Stimulated activated CD4-positive, alpha-beta T cell treated with anti-CD3 and anti-CD28 coated beads, Interleukin-15, amount 100 ng/mL, for 1 hour (primary cell): ENCODE results near the gene ERBB2.
"Not testable (repeated sequence)": the region's sequence is repeated elsewhere in the genome, so short reads cannot be mapped to it uniquely, and the experiment has no call there.

Experiments used
- DNase-seq, 2 donors: peaks; one replicate each; pipeline ENCODE4 v3.0.0-alpha.2; 2020; ENCODE audit warnings: low read depth in 1 of 2, low spot score in 1 of 2

Gene ERBB2

GRCh38 chr17:39757931-39758873 is 58.3 kb downstream of the ERBB2 start:
- peak in 1 of 2 donors; percentile 27 for DNase-seq

DNA sequence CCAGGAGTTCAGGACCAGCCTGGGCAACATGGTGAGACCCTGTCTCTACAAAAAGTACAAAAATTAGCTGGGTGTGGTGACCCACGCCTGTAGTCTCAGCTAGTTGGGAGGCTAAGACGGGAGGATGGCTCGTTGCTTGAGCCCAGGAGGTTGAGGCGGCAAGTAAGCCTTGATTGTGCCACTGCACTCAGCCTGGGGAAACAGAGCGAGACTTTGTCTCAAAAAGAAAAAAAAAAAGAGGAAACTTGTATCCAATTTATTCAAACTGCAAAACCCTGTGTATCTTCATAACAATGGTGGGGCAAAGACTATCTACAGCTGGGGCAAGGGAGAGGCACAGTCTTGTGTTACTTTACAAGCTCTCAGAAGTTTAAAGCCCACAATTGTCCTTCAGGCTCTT is 59.3 kb downstream of the ERBB2 start:
- no peak for DNase-seq

DNA sequence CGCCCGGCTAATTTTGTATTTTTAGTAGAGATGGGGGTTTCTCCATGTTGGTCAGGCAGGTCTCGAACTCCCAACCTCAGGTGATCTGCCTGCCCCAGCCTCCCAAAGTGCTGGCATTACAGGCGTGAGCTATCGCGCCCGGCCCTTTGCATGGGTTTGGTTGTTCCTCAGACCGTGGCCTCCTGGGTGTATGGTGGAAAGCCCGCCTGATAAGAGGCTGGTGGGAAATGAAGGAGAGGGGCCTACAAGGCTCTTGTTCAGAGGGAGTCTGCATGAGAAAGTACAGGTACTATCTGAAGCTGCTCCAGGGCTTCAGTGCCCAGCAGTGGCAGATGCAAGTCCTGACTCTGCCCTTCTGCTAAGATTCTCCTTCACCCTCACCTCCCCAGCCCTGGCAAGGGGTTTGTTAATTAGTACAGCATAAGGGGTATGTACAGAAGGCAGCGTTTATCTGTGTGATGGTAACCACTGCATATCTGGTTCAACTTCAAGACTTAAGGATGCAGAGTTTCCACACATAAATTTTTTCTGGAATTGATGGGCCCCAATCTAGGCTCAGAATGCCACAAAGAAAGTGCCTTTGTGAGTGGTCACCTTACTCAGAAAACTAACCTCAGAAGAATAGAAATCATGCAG is 62.1 kb downstream of the ERBB2 start:
- DNase-seq = no peak

DNA sequence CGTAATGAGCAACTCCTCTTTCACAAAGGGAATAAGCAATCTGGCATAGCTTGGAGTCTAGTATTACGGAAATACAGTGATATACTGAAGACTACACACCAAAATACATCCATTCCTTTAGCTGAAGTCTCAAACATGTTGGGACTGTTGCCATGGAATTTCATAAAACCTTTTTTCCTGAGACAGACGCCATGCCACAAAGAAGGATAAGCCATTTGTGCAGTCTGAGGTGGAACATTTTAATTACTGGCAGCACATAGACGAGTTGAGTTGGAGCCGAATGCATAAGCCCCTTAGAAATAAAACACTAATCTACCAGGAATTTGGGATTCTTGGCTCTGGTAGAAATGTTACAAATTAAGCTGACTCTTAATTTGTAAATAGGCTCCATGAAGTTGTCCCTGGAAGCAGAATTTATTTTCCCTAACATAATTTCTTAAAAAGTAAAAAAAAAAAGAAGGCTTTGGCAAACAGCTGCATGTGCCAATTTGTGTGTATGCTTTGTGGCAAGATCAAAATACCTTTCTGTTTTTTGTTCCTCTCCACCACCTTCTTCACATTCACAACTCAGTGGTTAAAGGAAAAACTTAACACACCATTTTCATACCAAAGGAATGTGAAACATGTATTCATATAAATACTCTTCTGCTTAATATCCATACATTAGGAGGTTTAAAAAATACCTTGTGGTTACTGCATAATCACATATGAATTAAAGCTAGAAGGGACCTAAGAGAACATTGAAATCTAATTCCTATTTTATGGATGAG is 63.4 kb downstream of the ERBB2 start:
- no peak for DNase-seq

- not testable (repeated sequence) for DNase-seq
Observed at GRCh38 chr17:39764171-39764570, 64.3 kb downstream of the ERBB2 start.

- no peak for DNase-seq
Observed at GRCh38 chr17:39765175-39765574, 65.3 kb downstream of the ERBB2 start.

- DNase-seq = no peak
Observed at GRCh38 chr17:39765766-39766165, 65.9 kb downstream of the ERBB2 start.

- DNase-seq = no peak
Observed at GRCh38 chr17:39767147-39767546, 67.3 kb downstream of the ERBB2 start.

- peak in 1 of 2 donors; percentile 34 for DNase-seq
Observed at GRCh38 chr17:39769974-39770587, 70.2 kb downstream of the ERBB2 start.

GRCh38 chr17:39772415-39772814 is 72.6 kb downstream of the ERBB2 start:
- no peak for DNase-seq

- no peak for DNase-seq
Observed at GRCh38 chr17:39772987-39773934, 73.4 kb downstream of the ERBB2 start.

DNA sequence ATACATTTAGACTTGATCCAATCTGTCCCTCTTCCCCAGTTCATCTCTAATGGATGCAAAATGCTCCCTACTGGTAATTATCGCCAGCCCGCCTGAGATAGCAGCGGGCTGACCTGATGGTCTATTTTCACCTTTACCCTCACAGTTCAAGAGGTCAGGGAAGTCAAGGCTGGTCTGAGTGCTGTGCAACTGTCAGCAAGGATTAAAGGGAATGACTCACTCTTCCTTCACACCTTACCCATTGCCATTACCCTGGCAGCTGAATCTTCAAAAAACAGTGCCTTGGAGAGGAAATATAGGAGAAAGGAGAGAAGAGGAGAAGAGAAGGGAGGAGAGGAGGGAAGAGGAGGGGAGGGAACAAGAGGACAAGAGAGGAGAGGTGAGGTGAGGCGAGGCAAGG is 74.2 kb downstream of the ERBB2 start:
- DNase-seq = no peak

DNA sequence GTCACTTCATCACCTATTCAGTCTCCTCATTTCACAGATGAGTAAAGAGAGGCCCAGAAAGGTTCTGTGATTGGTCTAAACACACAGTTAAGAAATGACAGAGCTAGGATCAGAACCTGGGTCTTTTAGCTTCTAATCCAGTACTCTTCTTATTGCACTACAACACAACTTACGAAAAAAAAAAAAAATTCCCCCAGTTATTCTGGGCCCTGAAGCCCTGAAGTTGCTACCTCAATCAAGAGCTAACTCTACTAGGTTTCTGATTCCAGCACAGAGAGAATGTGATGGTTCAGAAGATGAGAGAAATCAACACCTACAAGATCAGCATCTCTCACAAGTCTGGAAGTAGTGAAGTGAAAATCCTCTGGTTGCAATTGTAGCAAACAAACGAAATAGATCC is 75.2 kb downstream of the ERBB2 start:
- no peak for DNase-seq

DNA sequence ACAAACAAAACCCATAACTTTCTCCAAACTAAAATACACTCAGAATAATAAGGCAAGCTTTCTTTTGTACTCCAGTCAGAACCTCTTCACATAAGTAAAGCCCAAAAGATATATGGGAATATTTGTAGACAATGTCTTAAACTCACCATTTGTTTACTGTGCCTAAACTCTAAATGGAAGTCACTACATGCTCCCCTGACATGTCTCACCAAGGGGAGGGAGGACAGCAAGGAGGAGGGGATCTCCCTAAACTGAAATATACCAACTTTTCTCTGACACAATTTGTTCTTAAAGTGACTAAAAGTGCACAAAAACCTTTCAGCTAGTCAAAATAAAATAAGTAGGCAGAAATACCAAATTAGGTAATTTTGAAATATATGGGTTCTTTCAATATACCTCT is 76.4 kb downstream of the ERBB2 start:
- DNase-seq = no peak

DNA sequence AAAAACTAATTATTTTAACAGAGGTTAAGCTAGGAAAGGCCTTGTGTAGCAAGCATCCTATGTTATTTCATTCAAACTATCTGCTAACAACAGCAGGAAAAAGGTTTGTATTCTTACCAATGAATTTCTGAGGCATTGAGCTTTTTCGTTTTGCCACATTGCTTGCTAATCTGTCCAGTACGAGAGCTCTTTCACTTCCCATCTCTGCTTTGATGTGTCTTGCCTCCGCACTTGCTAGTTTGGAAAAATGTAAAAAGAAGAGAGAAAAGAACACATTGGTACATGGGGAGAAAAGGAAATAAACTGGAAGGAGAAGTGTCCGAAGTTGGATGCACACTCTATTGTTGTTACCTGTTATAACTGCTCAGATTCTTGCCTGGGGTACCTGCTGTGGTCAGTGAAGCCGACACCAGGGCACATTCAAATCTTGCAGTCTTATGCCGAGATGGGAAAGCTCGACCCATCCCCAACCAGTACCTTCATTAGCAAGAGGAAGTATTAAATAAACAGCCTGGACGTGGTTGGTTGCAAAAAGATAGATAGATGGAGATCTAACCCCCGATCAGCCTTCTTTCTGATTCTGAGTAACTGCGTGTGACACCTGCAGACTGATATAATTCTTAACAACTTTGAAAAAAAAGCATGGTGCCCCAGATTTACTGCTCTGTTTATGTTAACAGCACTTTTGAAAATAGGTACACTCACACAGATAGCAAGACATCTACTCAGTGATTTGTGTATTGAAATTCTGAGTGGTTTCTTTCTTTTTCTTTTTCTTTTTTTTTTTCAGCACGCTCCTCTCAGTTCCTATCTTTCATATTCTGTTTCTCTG is 77.9 kb downstream of the ERBB2 start:
- DNase-seq = no peak
